SK-N-SH (cell line): Measurements from ENCODE around the gene NR2F1-AS1.

Source experiments
- CHD2 ChIP-seq: fragments of 150-350 bp; IDR thresholded peaks from 2 replicates; pipeline ENCODE4 v1.6.1; 2018; ENCODE audit warnings: low read length; ENCODE audit not compliant: partially characterized antibody
- CTCF ChIP-seq: fragments of 200-600 bp; sonication (generic); IDR thresholded peaks from 2 replicates; pipeline ENCODE4 v1.6.1; 2017; ENCODE audit warnings: antibody characterized with exemption, mild to moderate bottlenecking, moderate library complexity
- FOSL2 ChIP-seq: IDR thresholded peaks from 2 replicates; pipeline ENCODE4 v1.4.0; 2012; ENCODE audit warnings: low read depth, mild to moderate bottlenecking, moderate library complexity, borderline replicate concordance
- FOXJ3 ChIP-seq: sonication (generic); formaldehyde crosslinking; IDR thresholded peaks from 2 replicates; pipeline ENCODE4 v1.5.1; 2020; ENCODE audit warnings: mild to moderate bottlenecking, missing genetic modification reagents
- POLR2AphosphoS5 ChIP-seq: IDR thresholded peaks from 2 replicates; pipeline ENCODE4 v1.6.1; 2012; ENCODE audit warnings: low read depth, low read length
- RFX5 ChIP-seq: IDR thresholded peaks from 2 replicates; pipeline ENCODE4 v1.6.1; 2012; ENCODE audit warnings: mild to moderate bottlenecking, improper control_type of control experiment, low read length
- TCF12 ChIP-seq: IDR thresholded peaks from 2 replicates; pipeline ENCODE4 v1.4.0; 2012
- TEAD4 ChIP-seq: IDR thresholded peaks from 2 replicates; pipeline ENCODE4 v1.4.0; 2012; ENCODE audit warnings: mild to moderate bottlenecking, borderline replicate concordance; ENCODE audit not compliant: insufficient read depth
- USF1 ChIP-seq: IDR thresholded peaks from 2 replicates; pipeline ENCODE4 v1.4.0; 2012; ENCODE audit warnings: low read depth, borderline replicate concordance
- TF ChIP-seq, protein P1 (sequence below): IDR thresholded peaks from 2 replicates; pipeline ENCODE4 v1.4.0; 2012; ENCODE audit warnings: low read depth, borderline replicate concordance
- TF ChIP-seq, protein P2 (sequence below): IDR thresholded peaks from 2 replicates; pipeline ENCODE4 v1.6.1; 2012; ENCODE audit warnings: mild to moderate bottlenecking, low read depth, low read length, moderate library complexity

DNA sequence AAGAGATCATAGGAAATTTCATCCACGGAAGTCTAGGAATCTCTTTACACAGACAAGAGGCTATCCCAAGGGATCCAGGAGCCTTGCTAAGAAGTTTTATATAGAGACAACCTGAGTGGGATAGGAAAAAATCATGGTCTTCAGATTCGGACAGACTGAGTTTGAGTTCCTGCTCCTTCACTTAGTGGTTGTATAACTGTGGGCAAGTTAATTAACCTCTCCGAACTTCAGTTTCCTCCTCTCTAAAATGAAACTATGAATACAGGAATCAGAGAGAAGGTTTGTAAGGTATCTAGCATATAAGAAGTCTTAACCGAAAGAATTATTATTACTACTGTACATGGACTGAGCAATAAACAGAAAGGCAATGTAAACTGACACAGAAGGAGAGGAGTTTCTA, 35.1 kb downstream of the NR2F1-AS1 start:
- no peak for TF ChIP-seq CTCF
- TF ChIP-seq FOXJ3 (CRISPR knock-in tag): no peak
- no peak for TF ChIP-seq CHD2
- TF ChIP-seq TEAD4: no peak
- no peak for TF ChIP-seq POLR2AphosphoS5
- TF ChIP-seq, protein P1, sequence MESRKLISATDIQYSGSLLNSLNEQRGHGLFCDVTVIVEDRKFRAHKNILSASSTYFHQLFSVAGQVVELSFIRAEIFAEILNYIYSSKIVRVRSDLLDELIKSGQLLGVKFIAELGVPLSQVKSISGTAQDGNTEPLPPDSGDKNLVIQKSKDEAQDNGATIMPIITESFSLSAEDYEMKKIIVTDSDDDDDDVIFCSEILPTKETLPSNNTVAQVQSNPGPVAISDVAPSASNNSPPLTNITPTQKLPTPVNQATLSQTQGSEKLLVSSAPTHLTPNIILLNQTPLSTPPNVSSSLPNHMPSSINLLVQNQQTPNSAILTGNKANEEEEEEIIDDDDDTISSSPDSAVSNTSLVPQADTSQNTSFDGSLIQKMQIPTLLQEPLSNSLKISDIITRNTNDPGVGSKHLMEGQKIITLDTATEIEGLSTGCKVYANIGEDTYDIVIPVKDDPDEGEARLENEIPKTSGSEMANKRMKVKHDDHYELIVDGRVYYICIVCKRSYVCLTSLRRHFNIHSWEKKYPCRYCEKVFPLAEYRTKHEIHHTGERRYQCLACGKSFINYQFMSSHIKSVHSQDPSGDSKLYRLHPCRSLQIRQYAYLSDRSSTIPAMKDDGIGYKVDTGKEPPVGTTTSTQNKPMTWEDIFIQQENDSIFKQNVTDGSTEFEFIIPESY: no peak
- TF ChIP-seq RFX5: no peak
- no peak for TF ChIP-seq TCF12
- TF ChIP-seq FOSL2: no peak
- TF ChIP-seq USF1: no peak
- TF ChIP-seq, protein P2, sequence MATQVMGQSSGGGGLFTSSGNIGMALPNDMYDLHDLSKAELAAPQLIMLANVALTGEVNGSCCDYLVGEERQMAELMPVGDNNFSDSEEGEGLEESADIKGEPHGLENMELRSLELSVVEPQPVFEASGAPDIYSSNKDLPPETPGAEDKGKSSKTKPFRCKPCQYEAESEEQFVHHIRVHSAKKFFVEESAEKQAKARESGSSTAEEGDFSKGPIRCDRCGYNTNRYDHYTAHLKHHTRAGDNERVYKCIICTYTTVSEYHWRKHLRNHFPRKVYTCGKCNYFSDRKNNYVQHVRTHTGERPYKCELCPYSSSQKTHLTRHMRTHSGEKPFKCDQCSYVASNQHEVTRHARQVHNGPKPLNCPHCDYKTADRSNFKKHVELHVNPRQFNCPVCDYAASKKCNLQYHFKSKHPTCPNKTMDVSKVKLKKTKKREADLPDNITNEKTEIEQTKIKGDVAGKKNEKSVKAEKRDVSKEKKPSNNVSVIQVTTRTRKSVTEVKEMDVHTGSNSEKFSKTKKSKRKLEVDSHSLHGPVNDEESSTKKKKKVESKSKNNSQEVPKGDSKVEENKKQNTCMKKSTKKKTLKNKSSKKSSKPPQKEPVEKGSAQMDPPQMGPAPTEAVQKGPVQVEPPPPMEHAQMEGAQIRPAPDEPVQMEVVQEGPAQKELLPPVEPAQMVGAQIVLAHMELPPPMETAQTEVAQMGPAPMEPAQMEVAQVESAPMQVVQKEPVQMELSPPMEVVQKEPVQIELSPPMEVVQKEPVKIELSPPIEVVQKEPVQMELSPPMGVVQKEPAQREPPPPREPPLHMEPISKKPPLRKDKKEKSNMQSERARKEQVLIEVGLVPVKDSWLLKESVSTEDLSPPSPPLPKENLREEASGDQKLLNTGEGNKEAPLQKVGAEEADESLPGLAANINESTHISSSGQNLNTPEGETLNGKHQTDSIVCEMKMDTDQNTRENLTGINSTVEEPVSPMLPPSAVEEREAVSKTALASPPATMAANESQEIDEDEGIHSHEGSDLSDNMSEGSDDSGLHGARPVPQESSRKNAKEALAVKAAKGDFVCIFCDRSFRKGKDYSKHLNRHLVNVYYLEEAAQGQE: no peak
